NOMO-1 (cell line): ENCODE data around the gene MAP4K3.

ENCODE experiments used
- DNase-seq, 2 experiments: peaks; one replicate each; lab custom pipeline; 2025; ENCODE audit not compliant: unreplicated experiment in 2 of 2; lab: John Stamatoyannopoulos, UW

The MAP4K3 gene

GRCh38 chr2:39320162-39320561 lies 116.9 kb downstream of the MAP4K3 start:
- DNase-seq = no peak

GRCh38 chr2:39313575-39313974 lies 123.5 kb downstream of the MAP4K3 start:
- no peak for DNase-seq

GRCh38 chr2:39311469-39311868 lies 125.6 kb downstream of the MAP4K3 start:
- no peak for DNase-seq

GRCh38 chr2:39308778-39309177 lies 128.3 kb downstream of the MAP4K3 start:
- DNase-seq = no peak

- DNase-seq = no peak
Observed at GRCh38 chr2:39306626-39307025, 130.5 kb downstream of the MAP4K3 start.

GRCh38 chr2:39304729-39305128 lies 132.4 kb downstream of the MAP4K3 start:
- no peak for DNase-seq

GRCh38 chr2:39304200-39304599 lies 132.9 kb downstream of the MAP4K3 start:
- no peak for DNase-seq

GRCh38 chr2:39301352-39301751 lies 135.7 kb downstream of the MAP4K3 start:
- DNase-seq = no peak

- DNase-seq = no peak
Observed at GRCh38 chr2:39300044-39300978, 136.8 kb downstream of the MAP4K3 start.

GRCh38 chr2:39290433-39290832 lies 146.7 kb downstream of the MAP4K3 start:
- DNase-seq = no peak

GRCh38 chr2:39289609-39290008 lies 147.5 kb downstream of the MAP4K3 start:
- no peak for DNase-seq

- DNase-seq = no peak
Observed at GRCh38 chr2:39283561-39283960, 153.5 kb downstream of the MAP4K3 start.

- DNase-seq = no peak
Observed at GRCh38 chr2:39281391-39281790, 155.7 kb downstream of the MAP4K3 start.

GRCh38 chr2:39275016-39275415 lies 162.1 kb downstream of the MAP4K3 start:
- DNase-seq = no peak

- no peak for DNase-seq
Observed at GRCh38 chr2:39269941-39270340, 167.1 kb downstream of the MAP4K3 start.

- no peak for DNase-seq
Observed at GRCh38 chr2:39266916-39267434, 170.1 kb downstream of the MAP4K3 start.

GRCh38 chr2:39266139-39266805 lies 170.8 kb downstream of the MAP4K3 start:
- DNase-seq = peak; percentile 24 to 35

- DNase-seq = peak in 1 of 2 experiments; percentile 2
Observed at GRCh38 chr2:39265315-39265714, 171.8 kb downstream of the MAP4K3 start.

- DNase-seq = peak in 1 of 2 experiments; percentile 62
Observed at GRCh38 chr2:39264733-39265132, 172.4 kb downstream of the MAP4K3 start.

GRCh38 chr2:39260087-39260486 lies 177.0 kb downstream of the MAP4K3 start:
- no peak for DNase-seq

GRCh38 chr2:39256040-39256439 lies 181.0 kb downstream of the MAP4K3 start:
- DNase-seq = no peak
